Adrenal gland (tissue), 5 donors: ENCODE results near the gene NKX1-2.

Experiments used
- POLR2A ChIP-seq, 2 donors: fragments of 450-650 bp; IDR thresholded peaks; one replicate each; pipeline ENCODE4 v1.6.1; 2017; ENCODE audit warnings: antibody characterized with exemption in 2 of 2, mild to moderate bottlenecking in 2 of 2, moderate library complexity in 1 of 2
- TF ChIP-seq, protein P1 (sequence below), 6 experiments: fragments of 450-650 bp in 4 of 6; fragments of 200-600 bp in 2 of 6; sonication (generic) in 1 of 6; IDR thresholded peaks; 1 replicate in 5 of 6; 2 replicates in 1 of 6; pipeline versions ENCODE4 v1.5.1 to v1.8.0; 2016 to 2021; ENCODE audit warnings: antibody characterized with exemption in 6 of 6, mild to moderate bottlenecking in 2 of 6, moderate library complexity in 1 of 6
- donor health status: DM: no; HTN: no; CAD: no.

DNA sequence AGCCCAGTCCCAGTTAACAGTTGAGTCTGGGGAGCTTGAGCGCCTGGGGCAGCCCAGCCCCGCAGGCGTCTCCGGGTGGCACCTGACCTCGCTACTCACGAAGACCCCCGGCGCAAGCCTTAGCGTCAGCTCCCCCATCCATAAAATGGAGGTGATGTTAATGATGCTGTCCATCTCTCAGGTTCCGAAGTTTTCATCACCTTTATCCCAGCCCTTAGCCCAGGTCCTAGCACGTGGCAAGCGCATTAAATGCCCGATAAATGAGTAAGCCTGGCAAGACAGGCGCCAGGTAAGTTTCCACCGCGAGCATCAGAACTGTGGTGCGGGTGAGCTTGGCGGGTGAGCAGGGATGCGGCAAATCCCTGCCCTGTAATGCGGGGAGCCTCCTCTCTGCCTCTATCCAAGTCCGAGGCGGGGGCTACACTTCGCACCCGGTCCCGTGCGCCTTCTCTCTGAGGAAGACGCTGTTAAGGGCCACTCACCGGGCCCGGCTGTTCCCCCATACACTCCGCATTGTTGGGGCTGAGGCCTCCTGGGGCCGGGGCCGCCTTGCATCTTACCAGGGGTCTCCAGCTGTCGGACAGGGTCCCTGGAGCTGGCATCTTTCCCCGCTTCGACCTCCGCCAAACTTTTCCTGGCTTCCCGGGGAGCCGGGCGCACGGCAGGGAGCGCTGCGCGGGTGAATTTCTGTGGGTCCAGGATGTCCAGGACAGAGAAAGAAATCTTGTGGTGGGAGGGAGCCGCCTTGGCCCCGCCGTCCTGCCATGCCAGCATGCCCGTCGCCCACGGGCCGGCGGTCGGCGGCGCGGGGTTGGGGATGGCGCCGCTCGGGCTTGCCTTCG is 444 bp downstream of the NKX1-2 start:
- TF ChIP-seq, protein P1, sequence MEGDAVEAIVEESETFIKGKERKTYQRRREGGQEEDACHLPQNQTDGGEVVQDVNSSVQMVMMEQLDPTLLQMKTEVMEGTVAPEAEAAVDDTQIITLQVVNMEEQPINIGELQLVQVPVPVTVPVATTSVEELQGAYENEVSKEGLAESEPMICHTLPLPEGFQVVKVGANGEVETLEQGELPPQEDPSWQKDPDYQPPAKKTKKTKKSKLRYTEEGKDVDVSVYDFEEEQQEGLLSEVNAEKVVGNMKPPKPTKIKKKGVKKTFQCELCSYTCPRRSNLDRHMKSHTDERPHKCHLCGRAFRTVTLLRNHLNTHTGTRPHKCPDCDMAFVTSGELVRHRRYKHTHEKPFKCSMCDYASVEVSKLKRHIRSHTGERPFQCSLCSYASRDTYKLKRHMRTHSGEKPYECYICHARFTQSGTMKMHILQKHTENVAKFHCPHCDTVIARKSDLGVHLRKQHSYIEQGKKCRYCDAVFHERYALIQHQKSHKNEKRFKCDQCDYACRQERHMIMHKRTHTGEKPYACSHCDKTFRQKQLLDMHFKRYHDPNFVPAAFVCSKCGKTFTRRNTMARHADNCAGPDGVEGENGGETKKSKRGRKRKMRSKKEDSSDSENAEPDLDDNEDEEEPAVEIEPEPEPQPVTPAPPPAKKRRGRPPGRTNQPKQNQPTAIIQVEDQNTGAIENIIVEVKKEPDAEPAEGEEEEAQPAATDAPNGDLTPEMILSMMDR (IDR thresholded peaks at IDR 0.05) = no peak
- no peak for TF ChIP-seq POLR2A (IDR thresholded peaks at IDR 0.05)
